D721Med (cell line): ENCODE results near the gene CYTL1.

Experiments used
- DNase-seq: peaks from one replicate; pipeline ENCODE4 v3.0.0; 2011; ENCODE audit warnings: low spot score; ENCODE audit not compliant: insufficient read length
- FAIRE-seq: peaks from 2 replicates; lab custom pipeline; 2011; peaks lifted over from hg19 to GRCh38; lab: Jason Lieb, UNC
- TF ChIP-seq, protein P1 (sequence below): IDR thresholded peaks from 2 replicates; pipeline ENCODE4 v1.5.1; 2012; ENCODE audit warnings: mild to moderate bottlenecking, control low read depth; ENCODE audit not compliant: insufficient read depth; ENCODE audit errors: missing control alignments

Gene CYTL1

GRCh38 chr4:5052204-5052702, 33.0 kb upstream of the CYTL1 start:
- no peak for DNase-seq
- TF ChIP-seq, protein P1, sequence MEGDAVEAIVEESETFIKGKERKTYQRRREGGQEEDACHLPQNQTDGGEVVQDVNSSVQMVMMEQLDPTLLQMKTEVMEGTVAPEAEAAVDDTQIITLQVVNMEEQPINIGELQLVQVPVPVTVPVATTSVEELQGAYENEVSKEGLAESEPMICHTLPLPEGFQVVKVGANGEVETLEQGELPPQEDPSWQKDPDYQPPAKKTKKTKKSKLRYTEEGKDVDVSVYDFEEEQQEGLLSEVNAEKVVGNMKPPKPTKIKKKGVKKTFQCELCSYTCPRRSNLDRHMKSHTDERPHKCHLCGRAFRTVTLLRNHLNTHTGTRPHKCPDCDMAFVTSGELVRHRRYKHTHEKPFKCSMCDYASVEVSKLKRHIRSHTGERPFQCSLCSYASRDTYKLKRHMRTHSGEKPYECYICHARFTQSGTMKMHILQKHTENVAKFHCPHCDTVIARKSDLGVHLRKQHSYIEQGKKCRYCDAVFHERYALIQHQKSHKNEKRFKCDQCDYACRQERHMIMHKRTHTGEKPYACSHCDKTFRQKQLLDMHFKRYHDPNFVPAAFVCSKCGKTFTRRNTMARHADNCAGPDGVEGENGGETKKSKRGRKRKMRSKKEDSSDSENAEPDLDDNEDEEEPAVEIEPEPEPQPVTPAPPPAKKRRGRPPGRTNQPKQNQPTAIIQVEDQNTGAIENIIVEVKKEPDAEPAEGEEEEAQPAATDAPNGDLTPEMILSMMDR, result no peak

GRCh38 chr4:5051278-5052203, 32.3 kb upstream of the CYTL1 start, which contains the start of gene STK32B:
STK32B (plus strand) TSS chr4:5051480.
- DNase-seq, result peak; percentile 55
- no peak for FAIRE-seq
- TF ChIP-seq, protein P1, result no peak

More at GRCh38 chr4:5052204-5052702, 33.0 kb upstream of the CYTL1 start:
- no peak for FAIRE-seq

- peak; percentile 84 for DNase-seq
- FAIRE-seq, result no peak
- TF ChIP-seq, protein P1, result peak; percentile 77
Observed at GRCh38 chr4:5050520-5051277, 31.4 kb upstream of the CYTL1 start.

DNA sequence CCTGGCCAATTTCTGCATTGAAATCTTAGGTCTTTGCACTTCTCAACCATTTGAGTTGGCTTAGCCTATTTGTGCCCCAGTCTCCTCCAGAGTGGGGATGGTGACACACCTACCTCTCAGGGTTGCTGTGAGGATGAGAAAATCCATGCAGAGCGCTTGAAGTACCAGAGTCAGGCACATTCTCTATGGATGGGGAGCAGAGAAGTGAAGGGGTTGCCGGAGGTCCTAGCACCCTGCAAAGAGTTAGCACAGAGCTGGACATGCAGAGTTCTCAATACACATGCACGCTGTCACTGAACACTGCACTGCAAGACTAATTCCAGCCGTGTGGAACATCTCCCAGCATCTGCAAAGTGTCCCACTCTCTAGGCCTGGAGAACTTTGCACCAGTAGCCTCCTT, 29.5 kb upstream of the CYTL1 start:
- FAIRE-seq (no peak), DNase-seq (no peak)
- TF ChIP-seq, protein P1, result no peak

DNA sequence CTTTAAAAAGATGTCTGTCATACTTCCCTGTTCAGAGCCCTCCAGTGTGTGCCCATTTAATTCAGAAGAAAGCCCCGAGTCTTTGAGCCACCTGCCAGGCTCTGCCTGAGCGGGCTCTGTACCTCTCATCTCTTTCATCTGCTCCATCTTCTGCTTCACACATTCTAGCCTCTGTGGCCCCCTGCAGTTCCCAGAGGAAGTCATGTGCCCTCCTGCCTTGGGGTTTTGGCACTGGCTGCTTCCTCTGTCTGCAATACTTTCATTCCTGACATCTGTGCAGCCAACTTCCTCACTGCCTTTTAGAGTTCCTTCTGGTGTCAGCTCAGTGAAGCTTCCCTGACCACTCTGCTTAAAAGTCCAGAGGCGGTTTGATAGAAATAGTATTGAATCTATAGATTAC, 25.8 kb upstream of the CYTL1 start:
- TF ChIP-seq, protein P1, result no peak
- no peak for FAIRE-seq
- DNase-seq, result no peak

- TF ChIP-seq, protein P1, result no peak
- no peak for FAIRE-seq
- DNase-seq, result no peak
Observed at GRCh38 chr4:5044341-5044740, 25.1 kb upstream of the CYTL1 start.
